HTERT RPE-1 (cell line): Measurements from ENCODE around the gene HLA-DPB1.
"Not testable (repeated sequence)": the region's sequence is repeated elsewhere in the genome, so short reads cannot be mapped to it uniquely, and the experiment has no call there.

Source experiments
- in situ Hi-C: fragments of 300-500 bp; cut with MboI; formaldehyde crosslinking; loops from 4 replicates; pipeline ENCODE4 v1.14.3; 2020; ENCODE audit warnings: low sequenced_read_pairs

HLA-DPB1 gene

DNA sequence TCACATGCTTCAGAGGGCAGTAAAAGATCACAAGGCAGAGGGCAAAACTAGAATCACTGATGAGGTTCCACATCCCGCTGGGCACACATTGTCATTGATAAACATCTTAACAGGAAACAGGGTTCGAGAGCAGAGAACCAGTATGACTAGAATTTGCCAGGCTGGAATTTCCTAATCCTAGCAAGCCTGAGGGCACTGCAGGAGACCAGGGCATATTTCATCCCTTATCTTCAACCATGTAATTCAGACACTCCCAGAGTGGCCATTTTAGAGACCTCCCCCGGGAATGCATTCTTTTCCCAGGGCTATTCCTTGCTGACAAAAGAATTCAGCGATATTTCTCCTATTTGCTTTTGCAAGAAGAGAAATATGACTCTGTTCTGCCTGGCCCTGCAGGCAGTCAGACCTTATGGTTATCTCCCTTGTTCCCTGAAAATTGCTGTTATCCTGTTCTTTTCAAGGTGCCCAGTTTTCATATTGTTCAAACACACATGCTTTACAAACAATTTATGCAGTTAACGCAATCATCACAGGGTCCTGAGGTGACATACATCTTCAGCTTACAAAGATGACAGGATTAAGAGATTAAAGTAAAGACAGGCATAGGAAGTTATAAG, 25.4 kb downstream of the HLA-DPB1 start:
- in situ Hi-C loops: not testable (repeated sequence)

DNA sequence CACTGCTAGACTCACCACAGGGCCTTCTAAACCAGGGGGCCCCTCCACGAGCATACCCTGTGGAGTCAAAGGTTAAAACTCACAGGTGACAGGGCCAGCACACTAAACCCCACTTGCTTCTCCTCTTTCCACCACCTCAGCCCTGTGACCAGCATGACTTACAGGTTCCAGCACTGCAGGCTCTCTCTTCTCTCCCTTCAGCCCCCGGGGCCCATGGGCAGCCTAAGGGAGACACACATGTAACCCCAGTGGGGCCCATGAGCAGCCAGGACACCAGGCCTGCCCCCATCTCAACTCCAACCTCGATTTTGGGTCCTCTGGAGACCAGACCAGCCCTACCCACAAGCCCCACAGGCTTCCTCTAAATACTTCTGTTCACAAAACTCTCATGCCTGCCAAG, 28.0 kb downstream of the HLA-DPB1 start:
- in situ Hi-C loops: no loop called here

- in situ Hi-C loops: no loop called here
Observed at GRCh38 chr6:33104887-33105286, 29.1 kb downstream of the HLA-DPB1 start.

- in situ Hi-C loops: no loop called here
Observed at GRCh38 chr6:33105386-33105785, 29.6 kb downstream of the HLA-DPB1 start.

DNA sequence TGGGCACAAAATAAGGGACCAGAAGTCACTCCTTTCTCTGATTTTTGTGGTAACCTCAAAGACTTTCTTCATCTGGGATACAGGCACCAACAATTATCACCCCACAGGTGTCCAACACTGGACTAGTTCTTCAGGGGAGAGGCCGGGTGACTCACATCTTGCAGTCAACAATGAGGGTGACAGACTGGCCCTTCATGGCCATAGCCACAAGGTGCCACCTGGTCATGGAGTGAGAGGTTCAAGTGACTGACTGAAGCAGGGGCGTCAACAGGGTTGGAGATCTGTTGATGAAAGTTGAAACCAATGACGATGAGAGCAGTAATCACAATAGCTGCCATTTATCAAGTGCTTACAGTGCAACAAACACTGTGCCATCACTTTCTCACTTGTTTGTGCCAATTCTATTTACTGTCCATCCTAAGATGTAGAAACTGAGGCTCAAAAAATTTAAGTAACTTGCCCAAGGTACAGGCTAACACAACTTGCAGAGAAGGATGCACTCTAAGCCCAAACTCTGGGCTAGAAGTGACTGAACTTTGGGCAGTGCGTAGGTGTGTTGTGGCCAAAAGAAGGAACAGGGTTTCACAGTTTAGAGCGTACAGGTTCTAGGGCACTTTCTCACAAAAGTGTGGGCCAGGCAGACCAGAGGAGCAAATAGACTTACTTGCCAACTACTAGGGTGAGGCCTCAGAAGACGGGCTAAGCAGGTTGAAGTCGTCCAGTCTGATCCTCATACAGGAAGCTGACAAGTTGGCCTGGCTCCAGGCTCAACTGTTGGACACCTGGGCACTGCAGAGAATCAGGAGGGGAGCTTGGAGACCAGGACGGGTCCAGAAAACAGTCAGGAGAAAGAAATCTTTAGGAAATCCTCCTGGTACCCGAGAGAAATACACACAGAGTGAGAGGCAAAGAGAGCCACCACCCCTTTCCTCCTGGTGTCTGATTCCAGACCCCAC, 30.4 kb downstream of the HLA-DPB1 start:
- in situ Hi-C loops: no loop called here

DNA sequence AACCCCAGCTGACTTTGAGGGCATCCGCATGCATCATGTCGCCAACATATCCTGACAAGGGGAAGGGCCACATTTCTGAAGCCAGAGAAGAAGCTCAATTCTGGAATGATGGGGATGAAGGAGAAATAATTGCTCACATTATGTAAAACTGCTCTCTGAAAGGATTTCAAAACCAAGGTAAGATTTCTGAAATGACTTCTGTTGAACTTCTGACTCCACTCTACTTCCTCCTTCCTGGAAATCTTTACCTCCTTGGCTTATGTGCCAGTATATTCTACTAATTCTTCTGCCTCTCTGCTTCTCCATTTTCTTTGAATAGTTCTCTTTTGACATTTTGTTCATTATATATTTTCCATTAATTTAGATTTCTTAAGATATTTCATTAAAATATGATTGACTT, 31.9 kb downstream of the HLA-DPB1 start:
- in situ Hi-C loops: no loop called here

GRCh38 chr6:33108307-33108706, 32.5 kb downstream of the HLA-DPB1 start:
- in situ Hi-C loops: no loop called here

DNA sequence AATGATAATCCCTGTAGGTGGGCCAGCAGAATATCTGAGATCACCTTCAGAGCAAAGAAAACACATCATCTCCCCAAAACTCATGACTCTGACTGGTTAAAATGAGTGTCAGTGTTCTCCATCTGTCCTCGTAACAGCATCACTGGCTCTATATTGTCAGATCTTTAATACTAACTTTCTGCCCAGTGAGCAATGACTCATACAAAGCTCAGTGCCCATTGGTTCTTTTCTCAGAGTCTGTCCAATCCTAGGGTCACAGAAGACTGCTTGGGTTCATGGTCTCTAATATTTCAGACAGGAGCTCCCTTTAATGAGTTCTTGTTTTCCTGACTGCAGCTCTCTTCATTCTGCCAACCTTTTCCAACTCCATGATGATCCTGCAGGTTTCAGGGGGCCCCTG, 36.4 kb downstream of the HLA-DPB1 start:
- in situ Hi-C loops: no loop called here

DNA sequence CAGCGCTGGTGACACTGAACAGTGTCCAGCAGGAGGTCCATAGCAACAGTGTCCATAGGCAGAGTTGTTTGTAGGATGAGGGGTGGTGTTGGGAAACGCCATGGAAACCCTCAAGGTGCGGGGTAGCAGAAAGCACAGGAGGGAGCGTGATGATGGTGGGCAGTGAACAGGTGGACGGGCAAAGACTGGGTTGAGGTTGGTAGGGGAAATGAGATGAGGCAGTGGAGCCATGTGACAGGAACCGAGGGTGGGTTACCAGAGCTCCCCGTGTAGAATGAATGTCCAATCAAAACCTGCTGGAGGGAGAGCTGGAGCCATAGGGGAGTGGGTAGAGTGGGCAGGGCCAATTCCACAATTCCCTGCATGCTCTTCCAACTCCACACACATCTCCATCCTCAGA, 38.0 kb downstream of the HLA-DPB1 start:
- in situ Hi-C loops: no loop called here

- in situ Hi-C loops: no loop called here
Observed at GRCh38 chr6:33114406-33114805, 38.6 kb downstream of the HLA-DPB1 start.

DNA sequence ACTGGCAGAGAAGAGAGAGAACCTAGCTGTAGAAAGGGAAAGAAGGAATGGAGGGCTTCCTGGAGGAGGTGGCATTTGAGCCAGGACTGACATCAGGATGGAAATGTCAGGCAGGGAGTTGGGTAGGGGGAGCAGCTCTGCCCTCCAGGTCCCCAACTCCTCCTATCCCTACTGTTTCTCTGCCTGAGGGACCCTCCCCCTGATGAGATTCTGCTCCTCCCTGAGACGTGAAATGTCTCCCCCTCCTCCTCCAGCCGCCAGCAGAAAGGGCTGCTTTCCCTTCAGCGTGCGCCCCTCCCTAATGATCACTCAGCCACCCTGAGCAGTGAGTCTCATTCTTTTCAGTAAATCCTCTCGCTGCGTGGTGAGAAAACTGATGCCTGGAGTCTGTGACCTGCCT, 40.6 kb downstream of the HLA-DPB1 start:
- in situ Hi-C loops: no loop called here

DNA sequence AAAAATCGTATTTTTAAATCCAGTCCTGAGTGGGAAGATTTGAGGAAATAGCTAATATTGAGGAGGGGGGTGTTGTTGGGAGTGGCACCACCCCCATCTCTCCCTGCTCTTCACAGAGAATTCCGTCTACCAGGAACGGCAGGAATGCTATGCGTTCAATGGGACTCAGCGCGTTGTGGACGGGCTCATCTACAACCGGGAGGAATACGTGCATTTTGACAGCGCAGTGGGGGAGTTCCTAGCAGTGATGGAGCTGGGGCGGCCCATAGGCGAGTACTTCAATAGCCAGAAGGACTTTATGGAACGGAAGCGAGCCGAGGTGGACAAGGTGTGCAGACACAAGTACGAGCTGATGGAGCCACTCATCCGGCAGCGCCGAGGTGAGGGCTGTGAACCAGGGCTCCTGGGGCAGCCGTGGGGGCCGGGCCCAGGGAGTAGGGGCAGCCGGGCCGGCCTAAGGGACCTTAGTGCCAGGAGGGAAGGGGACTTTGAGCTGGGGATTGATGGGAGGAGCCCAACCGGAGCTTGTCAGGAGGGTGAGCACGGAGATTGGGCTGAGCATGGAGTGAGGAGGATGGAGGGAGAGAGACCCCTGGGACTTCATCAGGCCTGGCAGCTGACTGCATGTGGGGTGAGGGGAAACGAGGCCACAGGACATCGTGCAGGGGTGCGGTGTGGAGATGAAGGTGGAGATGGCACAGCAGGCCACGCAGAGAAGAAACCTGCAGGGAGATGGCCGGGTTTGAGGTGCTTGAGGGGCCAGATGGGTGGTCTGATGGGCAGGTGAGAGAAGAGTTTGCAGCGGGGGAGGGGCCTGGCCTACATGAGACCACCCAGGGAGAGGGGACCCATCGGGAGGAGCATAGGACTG, 41.3 kb downstream of the HLA-DPB1 start:
- in situ Hi-C loops: no loop called here

GRCh38 chr6:33117811-33118277, 42.1 kb downstream of the HLA-DPB1 start:
- in situ Hi-C loops: no loop called here

GRCh38 chr6:33118525-33119123, 42.8 kb downstream of the HLA-DPB1 start:
- in situ Hi-C loops: no loop called here

DNA sequence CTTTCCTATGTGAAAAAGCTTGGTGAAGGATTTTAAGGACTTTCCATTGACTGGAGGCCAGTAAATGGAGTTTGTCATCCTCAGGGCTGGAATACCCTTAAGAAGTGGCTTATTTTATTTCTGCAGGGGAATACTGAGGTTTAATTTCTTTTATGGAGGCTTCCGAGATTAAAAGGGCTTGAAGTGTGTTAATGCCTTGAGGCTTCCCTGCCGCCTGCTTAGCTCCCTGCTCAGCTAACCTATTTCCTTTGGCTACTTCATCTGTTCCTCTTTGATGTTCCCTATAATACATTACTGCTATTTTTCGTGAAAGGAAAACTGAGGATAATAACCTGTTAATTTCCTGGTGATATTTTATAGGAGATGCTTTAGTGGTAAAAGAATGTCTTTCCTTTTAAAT, 44.2 kb downstream of the HLA-DPB1 start:
- in situ Hi-C loops: no loop called here

DNA sequence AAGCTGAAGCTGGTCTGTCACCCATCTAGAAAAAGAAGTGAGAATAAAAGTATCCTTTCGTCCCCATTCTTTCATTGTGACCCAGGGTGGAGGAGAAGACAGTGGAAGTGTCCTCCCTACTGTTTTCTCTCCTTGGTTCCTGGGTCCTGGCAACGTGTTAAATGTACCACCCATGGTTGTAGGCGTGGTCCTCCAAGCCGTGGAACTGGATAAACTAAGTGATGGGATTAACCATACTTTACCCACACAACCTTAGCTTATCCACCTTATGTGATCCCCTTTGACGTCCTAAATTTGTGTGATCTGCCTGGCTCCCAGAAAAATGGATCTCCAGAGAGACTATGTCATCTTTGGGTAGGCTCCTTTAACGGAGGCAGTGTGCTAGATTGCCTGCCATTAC, 47.4 kb downstream of the HLA-DPB1 start:
- in situ Hi-C loops: no loop called here

GRCh38 chr6:33123732-33124524, 48.1 kb downstream of the HLA-DPB1 start:
- in situ Hi-C loops: no loop called here

- in situ Hi-C loops: no loop called here
Observed at GRCh38 chr6:33124525-33124901, 48.7 kb downstream of the HLA-DPB1 start.

- in situ Hi-C loops: no loop called here
Observed at GRCh38 chr6:33124947-33125346, 49.2 kb downstream of the HLA-DPB1 start.

DNA sequence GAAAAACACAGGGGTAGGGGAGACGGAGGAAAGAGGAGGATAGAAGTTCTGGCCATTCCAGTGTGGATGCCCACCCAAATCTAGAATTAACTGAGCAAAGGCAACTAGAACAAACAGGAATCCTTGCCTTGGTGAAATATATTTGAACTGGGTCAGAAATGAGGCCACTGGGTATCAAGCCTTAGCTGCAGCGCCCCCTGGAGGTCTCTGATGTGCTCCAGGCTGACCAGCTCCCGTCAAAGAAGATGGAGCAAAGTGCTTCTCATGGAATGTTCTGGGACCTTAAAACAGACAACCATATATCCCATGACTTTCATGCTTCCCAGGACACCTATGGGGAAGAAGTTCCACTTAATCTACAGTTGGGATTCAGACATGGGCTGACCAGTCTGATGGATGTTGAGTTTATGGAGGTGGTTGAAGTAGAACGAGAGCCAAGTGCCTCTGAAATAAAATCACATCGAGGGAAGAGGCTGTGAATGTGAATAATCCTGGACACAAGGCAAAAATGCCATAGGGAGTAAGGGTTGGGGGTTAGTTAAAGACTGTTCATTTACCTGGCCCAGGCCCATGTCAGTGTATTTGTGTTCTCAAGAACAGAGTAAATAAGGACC, 50.4 kb downstream of the HLA-DPB1 start:
- in situ Hi-C loops: no loop called here
